Measurements from ENCODE around the gene RP2.

DNA sequence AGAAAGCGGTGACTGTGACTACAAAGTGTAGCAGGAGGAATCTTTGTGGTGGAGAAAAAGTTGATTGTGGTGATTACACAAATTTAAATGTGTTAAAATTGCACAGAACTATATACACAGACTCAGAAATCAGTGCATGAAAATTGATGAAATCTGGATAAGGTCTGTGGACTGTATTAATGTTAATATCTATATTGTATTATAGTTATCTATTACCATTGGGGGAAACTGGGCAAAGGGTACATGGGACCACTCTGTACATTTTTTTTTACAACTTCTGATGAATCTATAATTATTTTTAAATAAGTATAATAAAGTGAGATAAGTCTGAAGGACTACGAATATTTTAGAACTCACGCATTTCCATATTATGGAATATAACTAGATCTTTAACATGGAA, 73.6 kb downstream of the RP2 start:
- no peak for TF ChIP-seq POLR2A (IDR thresholded peaks at IDR 0.05)
- TF ChIP-seq POLR2AphosphoS5 (IDR thresholded peaks at IDR 0.05; ENCODE audit: insufficient read depth in 1 of 2, low read depth in 1 of 2), result no peak
- TF ChIP-seq, protein P1, sequence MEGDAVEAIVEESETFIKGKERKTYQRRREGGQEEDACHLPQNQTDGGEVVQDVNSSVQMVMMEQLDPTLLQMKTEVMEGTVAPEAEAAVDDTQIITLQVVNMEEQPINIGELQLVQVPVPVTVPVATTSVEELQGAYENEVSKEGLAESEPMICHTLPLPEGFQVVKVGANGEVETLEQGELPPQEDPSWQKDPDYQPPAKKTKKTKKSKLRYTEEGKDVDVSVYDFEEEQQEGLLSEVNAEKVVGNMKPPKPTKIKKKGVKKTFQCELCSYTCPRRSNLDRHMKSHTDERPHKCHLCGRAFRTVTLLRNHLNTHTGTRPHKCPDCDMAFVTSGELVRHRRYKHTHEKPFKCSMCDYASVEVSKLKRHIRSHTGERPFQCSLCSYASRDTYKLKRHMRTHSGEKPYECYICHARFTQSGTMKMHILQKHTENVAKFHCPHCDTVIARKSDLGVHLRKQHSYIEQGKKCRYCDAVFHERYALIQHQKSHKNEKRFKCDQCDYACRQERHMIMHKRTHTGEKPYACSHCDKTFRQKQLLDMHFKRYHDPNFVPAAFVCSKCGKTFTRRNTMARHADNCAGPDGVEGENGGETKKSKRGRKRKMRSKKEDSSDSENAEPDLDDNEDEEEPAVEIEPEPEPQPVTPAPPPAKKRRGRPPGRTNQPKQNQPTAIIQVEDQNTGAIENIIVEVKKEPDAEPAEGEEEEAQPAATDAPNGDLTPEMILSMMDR (IDR thresholded peaks at IDR 0.05), result no peak
